Stimulated activated CD4-positive, alpha-beta T cell treated with anti-CD3 and anti-CD28 coated beads, TNF-alpha, amount 100 ng/mL, for 1 hour (primary cell): ENCODE measurements around the gene FOSL1.

Source experiments
- DNase-seq, 3 donors: peaks; one replicate each; pipeline ENCODE4 v3.0.0-alpha.2; 2020; ENCODE audit warnings: low read depth in 3 of 3, low spot score in 1 of 3

FOSL1 gene

GRCh38 chr11:65882120-65883057, 17.8 kb downstream of the FOSL1 start:
- DNase-seq, result no peak

DNA sequence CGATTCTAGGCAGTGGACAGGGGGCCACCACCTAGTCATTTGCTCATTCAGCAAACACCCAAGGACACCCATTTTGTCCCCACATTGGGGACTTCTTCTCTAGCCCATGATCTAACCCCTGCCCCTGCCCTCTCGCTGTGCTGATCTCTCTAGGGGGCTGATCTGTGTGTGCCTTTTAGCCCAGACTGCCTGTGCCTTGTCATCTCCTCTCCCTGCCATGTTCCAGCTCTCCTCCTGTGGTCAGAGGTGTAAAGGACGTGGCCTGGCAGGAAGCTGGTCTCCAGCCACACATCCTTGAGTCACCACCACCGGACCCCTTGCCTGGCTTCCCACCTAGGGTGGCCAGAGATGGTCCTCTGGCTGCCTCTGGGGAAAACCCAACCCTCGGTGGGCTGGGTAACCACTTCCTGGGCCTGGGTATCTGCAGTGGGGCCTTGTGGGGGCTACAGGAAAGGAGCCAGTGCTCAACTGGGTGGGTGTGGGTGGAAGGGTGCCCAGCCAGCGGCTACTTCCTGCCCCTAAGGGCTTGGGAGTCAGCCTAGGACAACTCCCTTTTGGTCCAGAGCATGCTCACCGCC, 19.3 kb downstream of the FOSL1 start:
- no peak for DNase-seq

DNA sequence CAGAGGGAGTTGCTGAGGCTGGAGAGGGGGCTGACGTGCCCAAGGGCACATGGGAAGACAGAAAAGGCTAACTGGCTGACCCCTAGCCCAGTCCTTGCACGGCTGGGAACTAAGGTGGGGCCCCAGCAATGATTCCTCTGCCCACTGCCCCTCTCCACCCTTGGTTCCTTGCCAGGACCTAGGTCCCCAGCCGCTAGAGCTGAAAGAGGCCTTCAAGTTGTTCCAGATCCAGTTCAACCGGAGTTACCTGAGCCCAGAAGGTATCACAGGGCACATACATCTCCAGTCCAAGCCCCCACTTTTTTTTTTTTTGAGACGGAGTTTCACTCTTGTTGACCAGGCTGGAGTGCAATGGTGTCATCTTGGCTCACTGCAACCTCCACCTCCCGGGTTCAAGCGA, 20.2 kb downstream of the FOSL1 start:
- no peak for DNase-seq

DNA sequence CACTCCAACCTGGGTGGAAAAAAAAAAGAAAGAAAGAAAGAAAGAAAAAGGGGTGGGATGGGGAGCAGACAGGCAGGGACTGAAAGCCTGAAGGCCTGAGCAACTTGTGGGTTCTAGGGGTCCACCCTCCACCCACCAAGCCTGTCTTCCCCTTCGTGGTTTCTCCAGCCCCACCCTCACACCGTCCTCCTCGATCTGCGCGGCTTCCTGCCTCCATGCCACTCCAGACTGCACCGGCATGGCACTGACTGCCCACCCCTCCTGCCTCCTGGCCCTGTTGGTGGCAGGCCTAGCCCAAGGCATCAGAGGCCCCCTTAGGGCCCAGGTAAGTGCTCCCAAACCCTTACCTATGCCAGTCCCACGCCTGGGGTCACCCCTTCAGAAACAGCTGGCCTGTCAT, 20.6 kb downstream of the FOSL1 start, which contains the start of gene CTSW:
CTSW (plus strand) TSS at position 221 of the 400 bp plus-strand sequence; CDS start at position 239, 18 bp downstream.
- DNase-seq, result no peak

DNA sequence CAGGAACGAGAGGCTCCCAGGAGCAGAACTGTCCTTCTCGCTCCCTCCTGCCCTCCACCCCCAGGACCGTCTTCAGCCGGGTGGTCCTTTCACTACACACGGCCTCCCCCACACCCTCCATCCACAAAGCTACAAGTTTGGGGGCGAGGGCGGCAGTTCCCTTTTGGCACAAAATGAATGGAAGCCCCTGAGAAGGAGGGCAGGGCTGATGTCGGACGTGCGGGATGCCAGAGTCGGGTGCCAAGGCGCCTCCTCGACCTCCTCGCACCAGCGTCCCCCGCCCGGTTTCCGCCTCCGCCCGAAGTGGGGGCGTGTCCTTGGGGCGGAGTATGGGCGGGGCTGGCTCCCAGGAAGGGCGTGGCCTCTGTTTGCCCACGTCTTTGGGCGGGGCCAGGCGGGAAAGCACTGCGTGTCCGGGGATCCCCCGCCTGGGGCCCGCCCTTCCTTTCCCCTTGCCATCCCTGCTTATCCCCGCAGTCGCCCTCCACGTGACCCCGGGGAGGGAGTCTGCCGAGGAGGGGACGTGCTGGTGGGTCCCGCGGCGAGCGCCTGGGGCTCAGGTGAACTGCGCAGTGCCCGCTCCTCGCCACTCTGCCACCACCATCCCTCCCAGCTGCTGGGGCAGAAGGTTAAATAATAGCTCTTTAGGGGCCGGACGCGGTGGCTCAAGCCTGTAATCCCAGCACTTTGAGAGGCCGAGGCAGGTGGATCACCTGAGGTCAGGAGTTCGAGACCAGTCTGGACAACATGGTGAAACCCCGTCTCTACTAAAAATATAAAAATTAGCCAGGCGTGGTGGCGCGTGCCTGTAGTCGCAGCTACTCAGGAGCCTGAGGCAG, 26.7 kb downstream of the FOSL1 start:
- DNase-seq, result peak; percentile 93 to 98 (median 96)

- DNase-seq, result no peak
Observed at GRCh38 chr11:65872586-65873317, 27.4 kb downstream of the FOSL1 start, which contains the start of gene EFEMP2. Gene EFEMP2 (minus strand): TSS chr11:65872800. CDS start chr11:65872354, 446 bp downstream.

GRCh38 chr11:65871811-65872548, 28.2 kb downstream of the FOSL1 start:
- no peak for DNase-seq

DNA sequence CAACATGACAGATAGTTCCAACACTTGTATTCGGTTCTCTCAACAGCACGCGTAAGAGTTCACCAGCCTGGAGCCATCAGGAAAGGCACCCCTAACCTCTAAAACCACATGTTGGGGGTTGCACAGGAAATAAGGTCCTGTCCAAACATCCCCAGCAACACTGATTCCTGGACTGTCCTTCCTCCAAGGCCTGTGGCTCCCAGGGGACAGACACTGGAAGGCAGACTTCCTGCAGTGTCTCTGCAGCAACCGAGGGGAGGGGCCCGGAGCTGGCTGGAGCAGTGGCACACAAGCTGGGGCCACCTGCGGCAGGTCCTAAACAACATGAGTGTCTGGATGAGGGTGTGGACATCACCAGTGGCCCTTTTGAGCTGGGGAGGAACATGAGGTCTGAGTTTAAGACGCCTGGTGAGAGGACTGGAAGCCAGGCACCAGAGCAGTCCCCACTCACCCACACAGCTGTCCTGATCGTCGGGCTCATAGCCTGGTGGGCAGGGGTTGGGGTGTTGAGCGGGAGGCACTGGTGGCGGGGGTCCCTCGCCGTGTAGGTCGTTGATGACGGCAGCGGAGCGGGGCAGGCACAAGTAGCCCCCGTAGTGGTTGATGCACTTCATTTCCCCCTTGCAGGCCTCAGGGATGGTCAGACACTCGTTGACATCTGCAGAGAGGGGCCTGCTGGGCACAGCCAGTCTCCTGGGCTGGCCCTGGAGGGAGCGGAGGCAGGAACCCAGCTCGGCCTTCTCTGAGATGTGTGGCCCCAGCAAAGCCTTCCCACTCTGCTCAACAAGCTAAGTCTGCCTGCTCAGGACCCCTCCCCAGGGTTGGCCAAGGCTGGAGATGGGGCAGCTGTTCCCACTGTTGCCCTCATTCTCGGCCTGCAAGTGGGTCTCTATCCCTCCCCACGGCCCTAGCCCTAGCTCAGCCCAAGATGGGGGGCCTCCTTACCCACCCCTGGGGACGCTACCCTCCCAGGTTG, 29.2 kb downstream of the FOSL1 start:
- DNase-seq, result no peak

- no peak for DNase-seq
Observed at GRCh38 chr11:65870307-65870658, 29.9 kb downstream of the FOSL1 start.

DNA sequence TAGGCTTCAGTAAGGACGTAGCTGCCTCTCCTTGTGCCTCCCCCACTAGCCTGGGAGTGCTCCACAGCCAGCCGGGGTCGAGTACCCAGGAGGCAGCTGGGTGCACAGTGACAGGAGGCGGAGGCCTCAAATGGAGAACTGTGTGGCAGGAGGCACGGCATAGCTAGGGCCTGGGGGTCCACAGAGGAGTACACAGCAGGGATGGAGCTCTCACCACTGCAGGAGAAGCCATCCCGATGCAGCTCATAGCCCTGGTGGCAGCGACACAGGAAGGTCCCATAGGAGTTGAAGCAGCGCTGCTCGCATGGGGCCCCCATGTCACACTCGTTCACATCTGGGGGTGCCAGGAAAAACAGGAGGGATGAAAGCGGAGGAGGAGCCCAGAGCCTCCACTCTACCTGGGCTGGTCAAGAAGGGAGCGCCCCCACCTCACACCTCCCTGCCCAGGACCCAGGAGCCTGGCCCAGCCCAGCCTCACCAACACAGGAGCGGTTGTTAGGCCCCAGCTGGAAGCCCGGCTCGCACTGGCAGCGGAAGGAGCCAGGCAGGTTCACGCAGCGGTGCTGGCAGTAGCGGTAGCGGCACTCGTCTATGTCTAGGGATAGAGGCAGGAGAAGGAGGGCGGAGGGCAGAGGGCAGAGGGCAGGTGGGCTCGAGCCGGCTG, 30.4 kb downstream of the FOSL1 start:
- DNase-seq, result no peak

GRCh38 chr11:65868907-65869306, 31.3 kb downstream of the FOSL1 start:
- DNase-seq, result no peak

GRCh38 chr11:65868076-65868667, 32.0 kb downstream of the FOSL1 start:
- DNase-seq, result no peak

GRCh38 chr11:65867284-65868071, 32.7 kb downstream of the FOSL1 start:
- no peak for DNase-seq

GRCh38 chr11:65866509-65867283, 33.5 kb downstream of the FOSL1 start:
- DNase-seq, result no peak

DNA sequence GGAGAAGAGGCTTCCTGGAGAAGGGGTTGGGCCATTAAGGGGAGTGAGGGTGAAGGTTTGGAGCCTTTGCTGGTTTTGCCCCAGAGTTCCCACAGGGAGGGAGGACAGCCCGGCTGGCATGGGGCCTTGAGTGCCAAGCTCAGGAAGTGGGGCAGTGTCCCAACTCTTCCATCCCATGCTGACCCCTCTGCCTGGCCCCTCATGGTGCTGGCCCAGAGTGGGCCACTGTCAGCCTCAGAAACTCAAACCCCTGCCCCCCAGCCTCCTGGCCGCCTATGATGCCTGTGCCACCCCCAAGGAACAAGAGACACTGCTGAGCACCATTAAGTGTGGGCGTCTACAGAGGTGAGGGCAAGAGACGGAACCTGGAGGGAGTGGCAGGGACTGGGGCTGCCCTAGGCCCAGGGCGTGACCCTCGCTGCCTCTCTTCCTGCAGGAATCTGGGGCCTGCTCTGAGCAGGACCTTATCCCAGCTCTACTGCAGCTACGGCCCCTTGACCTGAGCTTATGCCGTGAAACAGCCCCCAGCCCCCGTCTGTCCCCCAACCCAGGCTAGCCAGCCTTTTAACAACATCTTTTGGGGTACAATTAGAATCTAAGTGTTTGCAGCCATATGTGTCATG, 34.5 kb downstream of the FOSL1 start:
- no peak for DNase-seq
